Peyer's patch (tissue), 4 donors: ENCODE results near the gene B3GNT2. TPM values are rescaled to one million over a fixed set of nuclear protein-coding genes. Genes with fewer than 3 reads are reported as not detected.
"Not testable (repeated sequence)": the region's sequence is repeated elsewhere in the genome, so short reads cannot be mapped to it uniquely, and the experiment has no call there.

Experiments used
- DNase-seq, 3 donors: peaks; one replicate each; pipeline ENCODE4 v3.0.0-alpha.2; 2017 to 2019
- H3K27ac ChIP-seq, 4 donors: fragments of 200-600 bp; sonication (generic); one replicate each; pipeline ENCODE4 v1.5.1; 2016 to 2019
- H3K27me3 ChIP-seq, 2 donors: fragments of 200-600 bp; sonication (generic); one replicate each; pipeline ENCODE4 v1.5.1; 2019
- H3K36me3 ChIP-seq, 3 donors: fragments of 200-600 bp; sonication (generic); one replicate each; pipeline ENCODE4 v1.5.1; 2016 to 2019
- H3K4me1 ChIP-seq, 4 donors: fragments of 200-600 bp; sonication (generic); one replicate each; pipeline ENCODE4 v1.5.1; 2016 to 2019
- H3K4me3 ChIP-seq, 4 donors: fragments of 200-600 bp; sonication (generic); 1 replicate in 3 of 4; 2 replicates in 1 of 4; pipeline ENCODE4 v1.5.1; 2016 to 2019; ENCODE audit warnings: mild to moderate bottlenecking in 1 of 4
- H3K9me3 ChIP-seq, 4 donors: fragments of 200-600 bp; sonication (generic); one replicate each; pipeline ENCODE4 v1.5.1; 2016 to 2019; ENCODE audit warnings: mild to moderate bottlenecking in 1 of 4
- CTCF ChIP-seq, 6 experiments: fragments of 450-650 bp in 4 of 6; fragments of 200-600 bp in 2 of 6; sonication (generic) in 1 of 6; IDR thresholded peaks; one replicate each; pipeline ENCODE4 v1.5.1; 2017 to 2019; ENCODE audit warnings: antibody characterized with exemption in 6 of 6, mild to moderate bottlenecking in 3 of 6, moderate library complexity in 1 of 6
- POLR2A ChIP-seq, 2 donors: fragments of 450-650 bp; IDR thresholded peaks; one replicate each; pipeline ENCODE4 v1.5.1; 2017; ENCODE audit warnings: antibody characterized with exemption in 2 of 2, mild to moderate bottlenecking in 2 of 2, moderate library complexity in 2 of 2
- total RNA-seq, 4 donors: library from RNA; depleted of rRNA; stranded (reverse); fragments of >200 nt; gene quantifications; one replicate each; pipeline ENCODE4 v1.1.0, GENCODE V29; 2016

The B3GNT2 gene, protein sequence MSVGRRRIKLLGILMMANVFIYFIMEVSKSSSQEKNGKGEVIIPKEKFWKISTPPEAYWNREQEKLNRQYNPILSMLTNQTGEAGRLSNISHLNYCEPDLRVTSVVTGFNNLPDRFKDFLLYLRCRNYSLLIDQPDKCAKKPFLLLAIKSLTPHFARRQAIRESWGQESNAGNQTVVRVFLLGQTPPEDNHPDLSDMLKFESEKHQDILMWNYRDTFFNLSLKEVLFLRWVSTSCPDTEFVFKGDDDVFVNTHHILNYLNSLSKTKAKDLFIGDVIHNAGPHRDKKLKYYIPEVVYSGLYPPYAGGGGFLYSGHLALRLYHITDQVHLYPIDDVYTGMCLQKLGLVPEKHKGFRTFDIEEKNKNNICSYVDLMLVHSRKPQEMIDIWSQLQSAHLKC
- total RNA-seq = 10 to 100 TPM in 3 of 4 donors, 1 to 10 TPM in 1; 5.8 to 25.6 (median 18.7) TPM

- Histone ChIP-seq H3K27ac (peak within 1 kb of the TSS; percentile 93 to 99 (median 98)), H3K27me3 (no peaks in the 10 kb centered on the region), H3K4me3 (peak within 1 kb of the TSS; percentile 69 to 96 (median 87)), H3K4me1 (peaks cover 0 to 35% (median 13%) of the 10 kb centered on the region in 4 donors), H3K36me3 (no peaks in the 10 kb centered on the region), H3K9me3 (no peaks in the 10 kb centered on the region)
- peak; percentile 85 to 93 (median 89) for DNase-seq
- TF ChIP-seq CTCF (IDR thresholded peaks at IDR 0.05) = no peak
- TF ChIP-seq POLR2A (IDR thresholded peaks at IDR 0.05) = peak; percentile 58 to 79
Measured at GRCh38 chr2:62195421-62196277, at the start of gene B3GNT2. TSS of gene B3GNT2 (plus strand) at chr2:62196115. CDS start at chr2:62222221, 26,106 bp downstream.

DNA sequence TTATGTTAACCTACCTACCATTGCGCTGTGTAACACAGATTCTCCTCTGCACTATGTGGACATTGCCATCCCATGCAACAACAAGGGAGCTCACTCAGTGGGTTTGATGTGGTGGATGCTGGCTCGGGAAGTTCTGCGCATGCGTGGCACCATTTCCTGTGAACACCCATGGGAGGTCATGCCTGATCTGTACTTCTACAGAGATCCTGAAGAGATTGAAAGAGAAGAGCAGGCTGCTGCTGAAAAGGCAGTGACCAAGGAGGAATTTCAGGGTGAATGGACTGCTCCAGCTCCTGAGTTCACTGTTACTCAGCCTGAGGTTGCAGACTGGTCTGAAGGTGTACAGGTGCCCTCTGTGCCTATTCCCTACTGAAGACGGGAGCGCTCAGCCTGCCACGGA, 49.1 kb upstream of the B3GNT2 start:
- not testable (repeated sequence) for H3K4me3 ChIP-seq, H3K27ac ChIP-seq, H3K36me3 ChIP-seq, H3K9me3 ChIP-seq, H3K4me1 ChIP-seq, H3K27me3 ChIP-seq
- DNase-seq = peak in 2 of 3 donors; percentile 33 to 56

DNA sequence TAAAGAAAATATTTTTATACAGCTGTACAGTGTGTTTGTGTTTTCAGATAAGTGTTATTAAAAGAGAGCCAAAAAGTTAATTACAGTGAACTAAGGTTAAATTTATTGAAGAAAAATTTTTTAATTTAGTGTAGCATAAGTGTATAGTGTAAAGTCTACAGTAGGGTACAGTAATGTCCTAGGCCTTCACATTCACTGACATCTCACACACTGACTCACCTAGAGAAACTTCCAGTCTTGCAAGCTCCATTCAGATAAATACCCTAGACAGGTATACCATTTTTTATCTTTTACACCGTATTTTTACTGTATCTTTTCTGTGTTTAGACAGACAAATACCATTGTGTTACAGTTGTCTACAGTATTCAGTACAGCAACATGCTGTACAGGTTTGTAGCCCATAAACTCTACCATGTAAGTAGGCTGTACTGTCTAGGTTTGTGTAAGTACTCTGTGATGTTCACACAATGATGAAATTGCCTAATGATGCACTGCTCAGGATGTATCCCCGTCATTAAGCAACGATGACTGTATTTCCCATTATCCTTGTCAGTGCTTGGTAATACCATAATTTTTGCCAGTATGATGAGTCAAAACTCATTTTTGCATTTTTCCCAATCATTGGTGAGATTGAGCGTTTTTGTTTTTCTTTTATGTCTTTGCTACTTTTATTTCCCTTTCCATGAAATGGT, 48.2 kb upstream of the B3GNT2 start:
- no peak for DNase-seq
- no peaks in the 10 kb centered on the region for H3K36me3 ChIP-seq
- no peak overlapping the region for H3K27ac ChIP-seq
- no peaks in the 10 kb centered on the region for H3K4me1 ChIP-seq
- no peaks in the 10 kb centered on the region for H3K27me3 ChIP-seq
- no peaks in the 10 kb centered on the region for H3K9me3 ChIP-seq
- H3K4me3 ChIP-seq = no peak overlapping the region
- no peak for TF ChIP-seq POLR2A (IDR thresholded peaks at IDR 0.05)
- TF ChIP-seq CTCF (IDR thresholded peaks at IDR 0.05) = no peak

DNA sequence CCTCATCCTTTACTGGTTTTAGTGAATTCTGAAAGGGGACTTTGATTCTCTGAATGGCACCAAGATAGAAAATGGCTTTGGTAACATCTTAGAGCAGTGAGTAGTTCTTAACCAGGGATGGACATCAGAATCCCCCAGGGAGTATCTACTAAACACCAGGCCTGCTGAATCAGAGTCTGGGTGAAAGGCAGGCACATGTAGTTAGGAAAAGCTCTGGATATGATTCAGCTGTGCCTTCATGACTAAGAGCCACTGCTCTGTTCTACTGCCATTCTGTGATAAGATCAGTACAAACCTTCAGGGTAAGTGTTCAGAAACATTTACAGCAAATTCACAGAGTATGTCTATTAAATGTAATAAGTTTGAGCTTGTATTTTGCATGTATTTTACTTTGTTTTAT, 46.2 kb upstream of the B3GNT2 start:
- DNase-seq = no peak
- H3K4me1 ChIP-seq = no peaks in the 10 kb centered on the region
- H3K36me3 ChIP-seq = no peaks in the 10 kb centered on the region
- TF ChIP-seq CTCF (IDR thresholded peaks at IDR 0.05) (no peak), POLR2A (IDR thresholded peaks at IDR 0.05) (no peak)
- no peaks in the 10 kb centered on the region for H3K27me3 ChIP-seq
- H3K27ac ChIP-seq = no peak overlapping the region
- H3K9me3 ChIP-seq = no peaks in the 10 kb centered on the region
- H3K4me3 ChIP-seq = no peak overlapping the region

DNA sequence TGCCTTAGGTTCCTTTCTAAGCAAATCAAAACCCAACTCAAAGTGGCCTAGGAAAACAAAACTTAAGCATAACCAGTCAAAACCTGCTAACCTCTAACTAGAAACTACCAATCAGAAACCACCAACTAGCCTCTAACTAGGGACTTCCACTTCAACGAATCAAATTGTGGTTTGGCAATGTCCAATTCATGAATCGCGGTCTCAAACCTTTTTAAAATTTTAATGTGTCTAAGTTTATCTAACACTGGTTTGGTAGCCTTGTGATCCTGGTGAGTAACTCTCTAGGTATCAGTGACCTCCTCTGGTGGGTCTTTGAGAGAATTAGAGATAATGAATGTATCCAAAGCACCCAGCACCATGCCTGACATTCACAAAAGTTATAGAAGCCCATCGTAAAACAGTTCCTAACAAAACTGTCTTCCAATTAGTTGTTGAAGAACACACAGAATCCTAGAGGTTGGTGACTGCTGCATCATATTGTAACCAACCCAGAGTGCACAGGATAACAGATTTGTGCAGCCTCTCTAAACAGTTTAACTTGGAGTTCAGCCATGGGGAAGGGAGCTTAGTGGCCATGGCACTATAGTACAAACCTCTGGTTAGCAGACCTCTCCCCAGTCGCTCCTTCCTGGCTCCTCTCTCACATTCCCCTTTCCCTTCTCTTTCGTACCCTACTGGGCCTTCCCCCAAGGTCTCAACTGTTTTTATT, 45.2 kb upstream of the B3GNT2 start:
- Histone ChIP-seq H3K27ac (no peak overlapping the region), H3K27me3 (no peaks in the 10 kb centered on the region), H3K9me3 (no peaks in the 10 kb centered on the region), H3K36me3 (no peaks in the 10 kb centered on the region), H3K4me1 (no peaks in the 10 kb centered on the region), H3K4me3 (no peak overlapping the region)
- DNase-seq = no peak
- no peak for TF ChIP-seq POLR2A (IDR thresholded peaks at IDR 0.05)
- TF ChIP-seq CTCF (IDR thresholded peaks at IDR 0.05) = no peak
